ENCODE results near the gene SUMF1.

The SUMF1 gene

DNA sequence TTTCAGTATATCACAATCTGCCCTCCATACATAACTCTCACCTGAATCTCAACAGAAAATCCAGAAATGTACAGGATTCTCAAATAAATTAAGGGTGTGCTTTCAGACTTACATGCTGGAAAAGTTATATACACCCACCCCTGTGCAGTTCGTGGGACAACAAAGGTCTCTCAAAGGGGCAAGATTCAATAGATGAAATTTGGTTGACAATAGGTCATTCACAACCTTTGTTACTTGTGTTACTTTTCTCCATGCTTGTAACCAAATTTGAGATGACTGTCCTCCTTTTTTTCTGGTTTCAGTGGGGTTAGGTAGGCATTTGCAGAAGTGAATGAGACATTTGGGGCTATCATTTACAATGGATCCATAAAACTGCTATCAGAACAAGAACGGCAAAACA is 91.2 kb downstream of the SUMF1 start:
- DNase-seq = no peak

DNA sequence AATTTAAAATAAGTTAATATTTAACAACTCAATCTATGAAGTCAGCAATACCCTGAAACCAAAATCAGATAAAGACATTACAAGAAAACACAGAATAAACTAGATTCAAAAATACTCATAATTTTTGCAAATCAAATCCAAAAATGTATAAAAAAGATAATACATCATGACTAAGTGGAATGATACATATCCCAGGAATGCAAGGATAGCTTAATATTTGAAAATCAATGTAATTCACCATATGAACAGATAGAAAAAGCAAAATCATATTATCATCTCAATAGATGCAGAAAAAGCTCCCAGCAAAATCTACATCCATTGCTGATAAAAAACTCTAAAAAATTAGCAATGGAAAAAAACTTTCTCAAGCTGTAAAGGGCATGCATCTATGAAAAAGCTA is 93.4 kb downstream of the SUMF1 start:
- DNase-seq = no peak

GRCh38 chr3:4362523-4362922 is 104.5 kb downstream of the SUMF1 start:
- no peak for DNase-seq

DNA sequence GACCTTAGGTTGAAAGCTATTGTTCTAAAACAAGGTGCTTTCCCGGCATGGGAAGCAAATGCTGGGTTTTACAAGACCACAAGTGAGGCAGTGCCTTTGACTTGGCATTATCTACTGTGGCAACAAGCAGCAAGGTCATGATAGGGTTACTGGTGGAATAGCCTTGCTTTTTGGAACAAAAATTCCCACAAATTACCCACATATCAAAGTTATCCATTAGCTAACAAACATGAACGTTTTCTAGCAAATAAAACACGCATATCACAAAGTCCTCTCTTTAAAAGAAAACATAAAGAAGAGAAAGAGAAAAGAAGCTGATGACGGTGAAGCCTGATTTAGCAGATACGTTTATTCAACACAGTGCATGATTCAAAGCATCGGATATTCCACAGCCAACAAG is 106.3 kb downstream of the SUMF1 start:
- DNase-seq = no peak

- DNase-seq = no peak
These were observed 107.1 kb downstream of the SUMF1 start for GRCh38 chr3:4359805-4360502.

- no peak for DNase-seq
These were observed 108.8 kb downstream of the SUMF1 start for GRCh38 chr3:4358273-4358672.

- no peak for DNase-seq
These were observed 110.3 kb downstream of the SUMF1 start for GRCh38 chr3:4356546-4357410.

- no peak for DNase-seq
These were observed 110.9 kb downstream of the SUMF1 start for GRCh38 chr3:4356220-4356540.

DNA sequence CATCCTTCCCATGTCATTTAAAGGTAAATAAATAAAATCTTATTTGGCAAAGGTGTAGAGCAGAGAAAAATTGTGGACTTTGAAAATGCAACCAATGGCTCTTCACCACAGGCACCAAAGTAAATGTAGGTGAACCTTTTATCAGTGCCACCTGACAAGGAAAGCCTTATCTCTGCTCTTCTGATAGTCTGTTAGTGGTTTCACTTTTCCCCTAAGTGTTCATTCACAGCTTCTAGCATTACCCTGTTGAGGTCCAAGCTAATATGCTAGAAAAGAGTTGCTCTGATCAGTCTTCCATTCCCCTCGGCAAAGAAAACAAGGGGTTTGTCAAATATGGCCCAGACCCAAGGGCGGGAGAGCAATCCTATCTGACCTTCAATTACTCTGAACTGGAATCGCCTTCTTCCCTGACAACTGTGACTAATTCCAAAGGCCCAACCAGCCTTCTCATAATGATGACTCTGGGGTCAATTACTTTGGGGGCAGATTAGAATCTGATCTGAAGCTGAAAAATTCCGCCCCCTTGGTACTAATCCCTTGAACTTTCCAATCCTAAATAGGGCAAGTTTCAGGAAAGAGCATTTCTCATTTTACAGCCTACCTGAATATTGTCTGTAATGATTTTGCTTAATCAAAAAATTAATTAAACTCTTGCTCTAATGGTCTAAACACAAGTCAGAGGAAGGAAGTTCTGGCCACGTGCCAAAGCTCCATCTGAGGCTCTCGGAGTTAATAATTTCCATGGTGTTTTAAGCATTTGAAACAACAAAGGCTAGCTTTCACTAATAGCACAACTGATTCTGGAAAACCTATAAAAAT is 111.5 kb downstream of the SUMF1 start:
- DNase-seq = no peak

GRCh38 chr3:4351872-4352271 is 115.2 kb downstream of the SUMF1 start:
- DNase-seq = no peak

DNA sequence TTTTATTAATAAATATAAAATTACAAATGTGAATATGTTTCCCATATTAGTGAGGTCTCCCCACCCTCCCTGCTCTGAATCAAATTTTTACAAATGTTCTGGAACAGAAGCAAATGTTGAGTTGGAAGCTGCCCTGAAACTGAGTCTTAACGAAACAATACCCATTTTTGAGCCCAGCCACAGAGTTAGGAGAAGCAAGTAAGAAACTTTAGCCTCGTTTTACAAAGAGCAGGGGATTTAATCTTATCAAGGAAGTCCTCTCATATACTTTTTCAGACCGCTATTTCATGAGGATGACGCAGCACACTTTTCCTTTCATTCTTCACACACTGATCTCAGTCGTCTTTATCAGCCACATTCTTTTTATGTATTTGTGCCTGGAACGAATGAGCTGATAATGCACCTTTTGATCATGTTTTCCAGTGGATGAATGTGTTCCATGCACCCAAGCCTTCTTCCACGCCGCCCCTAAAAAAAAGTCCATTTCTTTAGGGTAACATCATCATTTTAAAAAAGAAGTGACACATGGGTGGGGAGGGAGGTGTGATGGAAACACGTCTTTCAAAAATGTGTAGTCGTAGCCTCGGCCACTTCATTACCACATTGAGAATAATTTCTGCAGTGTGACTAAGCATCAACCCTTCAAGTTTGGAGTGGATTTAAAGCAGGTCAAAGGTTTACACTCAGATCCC is 115.8 kb downstream of the SUMF1 start:
- no peak for DNase-seq

DNA sequence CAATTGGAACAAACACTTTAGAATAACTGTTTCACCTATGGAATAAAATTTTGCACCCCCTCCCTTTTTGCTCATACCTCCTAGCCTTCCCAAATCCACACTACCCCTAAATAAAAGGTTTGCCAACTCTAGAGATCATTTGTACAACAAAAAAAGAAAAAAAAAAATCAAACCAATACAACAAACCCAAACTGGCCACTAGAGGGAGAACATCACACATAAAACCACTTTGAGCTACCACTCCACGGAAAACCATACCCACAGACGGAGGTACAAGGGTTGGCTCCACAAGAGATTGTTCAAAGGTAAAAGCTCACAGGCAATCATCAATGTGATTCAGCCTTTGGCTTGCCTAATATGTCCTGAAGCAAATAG is 116.3 kb downstream of the SUMF1 start:
- DNase-seq = peak; percentile 21

DNA sequence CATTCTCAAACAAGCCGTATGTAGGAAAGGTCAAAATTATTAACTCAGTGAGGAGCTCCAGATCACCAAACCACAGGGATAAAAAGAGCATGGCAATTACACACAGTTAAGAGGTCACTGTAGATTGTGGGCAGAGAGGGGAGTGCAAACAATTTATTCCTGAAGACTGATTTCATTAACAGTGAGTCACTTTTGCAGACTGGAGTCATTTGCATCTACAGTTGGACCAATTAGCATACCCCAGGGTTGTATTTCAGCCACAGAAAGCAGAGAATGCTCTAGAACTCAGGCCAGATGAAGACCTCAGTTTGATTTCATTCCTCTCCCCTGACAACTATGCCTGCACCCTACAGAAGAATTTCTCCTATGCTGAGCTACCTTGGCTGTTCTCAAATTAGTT is 123.8 kb downstream of the SUMF1 start:
- no peak for DNase-seq

GRCh38 chr3:4341336-4341675 is 125.8 kb downstream of the SUMF1 start:
- no peak for DNase-seq

- no peak for DNase-seq
These were observed 126.4 kb downstream of the SUMF1 start for GRCh38 chr3:4340411-4341335.

DNA sequence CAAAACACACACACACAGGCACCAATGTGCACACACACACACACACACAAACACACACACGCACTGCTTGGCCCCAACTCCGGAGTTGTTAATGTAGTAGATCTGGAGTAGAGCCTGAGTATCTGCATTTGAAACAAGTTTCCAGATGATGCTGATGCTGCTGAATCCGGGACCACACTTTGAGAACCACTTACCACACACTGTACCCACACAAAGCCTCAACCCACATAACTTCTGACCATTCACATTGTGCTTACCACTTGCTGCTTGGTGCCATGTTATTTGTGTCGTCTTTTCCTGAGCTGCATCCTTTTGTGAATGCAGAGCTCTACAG is 127.0 kb downstream of the SUMF1 start:
- no peak for DNase-seq

GRCh38 chr3:4338751-4339150 is 128.3 kb downstream of the SUMF1 start:
- DNase-seq = no peak

DNA sequence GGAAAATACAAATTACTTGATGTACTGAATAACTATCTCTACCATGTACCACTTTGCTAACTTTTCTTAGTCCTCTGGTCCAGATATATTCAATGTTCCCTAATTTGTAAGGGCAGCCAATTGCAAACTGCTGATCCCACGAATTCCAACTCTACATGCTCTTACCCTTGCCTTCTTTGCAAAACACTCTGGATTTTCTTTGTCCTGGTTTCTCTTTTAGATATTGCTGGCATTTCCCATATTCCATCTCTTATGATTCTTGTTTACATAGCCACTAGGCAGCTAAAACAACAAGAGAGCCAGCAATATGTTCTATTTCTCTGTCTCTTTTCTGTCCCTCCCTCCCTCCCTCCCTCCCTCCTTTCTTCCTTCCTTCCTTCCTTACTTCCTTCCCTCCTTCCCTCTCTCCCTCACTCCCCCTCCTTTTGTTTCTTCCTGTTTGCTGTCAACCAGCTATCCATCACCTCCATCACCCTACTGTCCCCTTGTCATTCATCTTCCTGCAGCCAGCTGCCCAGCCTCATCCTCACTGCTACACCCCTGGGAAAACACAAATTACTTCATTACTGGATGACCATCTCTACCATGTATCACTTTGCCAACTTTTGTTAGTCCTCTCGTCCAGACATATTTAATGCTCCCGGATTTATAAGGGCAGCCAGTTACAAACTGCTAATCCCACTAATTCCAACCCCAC is 130.1 kb downstream of the SUMF1 start:
- DNase-seq = no peak

GRCh38 chr3:4335840-4336562 is 131.1 kb downstream of the SUMF1 start:
- DNase-seq = no peak

DNA sequence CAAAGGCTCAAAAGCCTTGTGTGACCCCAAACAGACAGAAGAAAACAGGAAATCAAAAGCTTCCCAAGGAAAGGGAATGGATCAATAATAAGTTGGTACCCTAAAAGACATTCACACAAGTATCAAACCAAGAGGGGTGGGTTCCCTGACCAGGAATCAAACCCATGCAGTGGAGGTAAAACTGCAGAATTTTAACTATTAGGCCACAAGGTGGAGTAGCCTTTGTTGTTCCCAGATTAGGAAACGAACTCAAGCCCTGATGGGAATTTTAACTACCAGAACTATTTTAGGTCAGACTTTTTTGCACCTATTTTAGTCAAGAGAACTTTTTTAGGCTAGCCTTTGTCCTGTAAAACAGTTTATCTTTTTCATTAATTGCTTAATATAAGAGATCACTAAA is 132.5 kb downstream of the SUMF1 start:
- DNase-seq = no peak

DNA sequence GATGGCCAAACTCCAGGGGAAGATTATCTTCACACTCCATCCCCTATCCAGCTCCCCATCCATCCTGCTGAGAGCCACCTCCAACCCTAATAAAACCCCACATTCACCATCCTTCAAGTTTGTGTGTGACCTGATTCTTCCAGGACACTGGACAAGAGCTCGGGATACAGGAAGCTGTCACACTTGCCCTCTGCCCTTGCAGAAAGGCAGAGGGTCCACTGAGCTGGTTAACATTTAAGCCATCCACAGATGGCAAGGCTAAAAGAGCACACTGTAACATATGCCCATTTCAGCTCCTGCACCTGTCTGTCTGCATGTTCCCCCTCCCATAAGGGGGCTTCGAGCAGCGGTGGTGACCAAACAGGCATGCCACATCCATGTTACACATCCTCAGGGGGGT is 134.1 kb downstream of the SUMF1 start:
- DNase-seq = no peak
